Measurements from ENCODE around the gene SLC16A5. TPM values are rescaled to one million over a fixed set of nuclear protein-coding genes. Genes with fewer than 3 reads are reported as not detected.
"Not testable (repeated sequence)": the region's sequence is repeated elsewhere in the genome, so short reads cannot be mapped to it uniquely, and the experiment has no call there.

SLC16A5 gene, protein sequence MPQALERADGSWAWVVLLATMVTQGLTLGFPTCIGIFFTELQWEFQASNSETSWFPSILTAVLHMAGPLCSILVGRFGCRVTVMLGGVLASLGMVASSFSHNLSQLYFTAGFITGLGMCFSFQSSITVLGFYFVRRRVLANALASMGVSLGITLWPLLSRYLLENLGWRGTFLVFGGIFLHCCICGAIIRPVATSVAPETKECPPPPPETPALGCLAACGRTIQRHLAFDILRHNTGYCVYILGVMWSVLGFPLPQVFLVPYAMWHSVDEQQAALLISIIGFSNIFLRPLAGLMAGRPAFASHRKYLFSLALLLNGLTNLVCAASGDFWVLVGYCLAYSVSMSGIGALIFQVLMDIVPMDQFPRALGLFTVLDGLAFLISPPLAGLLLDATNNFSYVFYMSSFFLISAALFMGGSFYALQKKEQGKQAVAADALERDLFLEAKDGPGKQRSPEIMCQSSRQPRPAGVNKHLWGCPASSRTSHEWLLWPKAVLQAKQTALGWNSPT
- total RNA-seq: 10 to 100 TPM in 2 of 8 experiments, 1 to 10 TPM in 1, under 1 TPM in 2, not detected in 3; 0.09 to 16.6 (median 5.0) TPM

DNA sequence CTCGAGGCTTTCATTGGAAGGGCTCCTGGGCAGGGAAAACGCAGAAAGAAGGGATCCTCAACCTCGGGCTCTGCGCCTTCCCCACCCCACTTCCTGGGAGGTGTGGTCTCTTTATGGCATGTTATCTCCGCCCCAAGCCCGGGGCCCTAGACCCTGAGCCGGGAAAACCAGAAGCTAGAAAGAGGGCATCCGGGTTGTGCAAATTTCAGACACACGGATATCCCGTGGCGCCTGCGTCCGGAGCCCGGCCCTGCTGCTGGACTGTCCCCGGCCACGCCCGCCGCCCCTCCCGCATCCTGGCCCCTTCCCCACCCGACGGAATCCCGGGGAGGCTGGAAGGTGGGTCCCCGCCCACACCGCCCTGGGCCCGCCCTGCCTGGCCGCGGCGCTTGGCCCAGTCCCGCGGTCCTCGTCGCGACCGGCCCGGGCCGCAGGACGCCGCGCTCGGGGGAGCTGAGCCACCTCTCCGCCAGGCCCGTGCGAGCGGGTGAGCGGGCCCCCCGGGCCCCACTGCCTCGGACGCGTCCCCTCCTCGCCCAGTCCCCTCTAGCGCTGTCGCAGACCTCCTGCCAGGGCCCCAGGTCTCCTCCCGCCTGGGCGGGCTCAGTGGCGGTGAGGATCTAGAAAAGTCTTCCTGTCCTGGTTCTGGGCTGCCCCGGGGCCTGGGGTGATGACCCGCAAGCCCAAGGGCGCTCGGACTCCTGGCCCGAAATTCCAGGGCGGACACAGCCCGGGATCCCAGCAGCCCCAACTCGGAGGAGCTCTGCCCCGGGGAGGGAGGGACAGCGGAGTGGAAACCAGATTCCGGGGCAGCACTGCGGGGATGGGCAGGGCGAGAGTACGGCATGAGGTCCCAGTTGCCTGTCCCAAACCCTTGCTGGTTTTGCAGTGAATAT is at the start of gene SLC16A5:
Gene SLC16A5, plus strand, starts transcription at position 397 of the 896 bp plus-strand sequence. CDS start 5,683 bp downstream, outside the sequence.
- H3K4me3 ChIP-seq: no peak within 1 kb of the TSS
- WGBS, 10 experiments: 0 to 18% (median 11%) methylated on average over 1 to 5 of the region's 69 CpGs; no CpG with 5 or more reads in 4 of the 10 experiments
- peak; percentile 28 to 92 (median 73) for ATAC-seq (replicated peaks in 6 of 8)
- peaks cover 8 to 41% of the 10 kb centered on the region in 2 donors for H3K4me1 ChIP-seq (replicated peaks in 1 of 2)
- no peak within 1 kb of the TSS for H3K27ac ChIP-seq
- in situ Hi-C loops (cut with MboI; ENCODE audit: low pct_unique_long_range_greater_than_20kb in 2 of 9, low sequenced_read_pairs in 9 of 9, unreplicated experiment in 9 of 9): no loop called here

DNA sequence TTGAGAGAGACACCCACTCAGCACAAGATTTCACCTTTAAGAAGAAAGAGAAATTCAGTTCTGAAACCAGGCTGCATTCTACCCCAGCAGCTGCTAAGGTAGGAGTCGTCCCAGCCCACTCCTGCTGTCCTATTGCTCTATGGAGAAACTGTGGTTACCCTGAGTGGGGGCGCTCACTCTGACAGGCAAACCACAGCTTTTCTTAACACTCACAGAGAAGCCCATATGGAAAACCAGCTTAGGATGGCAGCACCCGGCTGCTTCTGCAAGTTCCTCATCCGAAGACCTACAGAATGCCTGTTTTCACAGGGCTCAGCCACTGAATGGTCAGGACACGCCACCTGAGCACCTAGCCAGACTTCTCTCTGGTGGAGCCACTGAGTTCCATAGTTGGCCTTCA is 48.5 kb upstream of the SLC16A5 start:
- H3K4me1 ChIP-seq (replicated peaks in 1 of 2): peaks cover 0 to 6% of the 10 kb centered on the region in 2 donors
- 80 to 100% (median 100%) methylated on average over 1 to 4 of the region's 5 CpGs; no CpG with 5 or more reads in 1 of the 10 experiments for WGBS, 10 experiments
- in situ Hi-C loops (cut with MboI; ENCODE audit: low pct_unique_long_range_greater_than_20kb in 2 of 9, low sequenced_read_pairs in 9 of 9, unreplicated experiment in 9 of 9): no loop called here

DNA sequence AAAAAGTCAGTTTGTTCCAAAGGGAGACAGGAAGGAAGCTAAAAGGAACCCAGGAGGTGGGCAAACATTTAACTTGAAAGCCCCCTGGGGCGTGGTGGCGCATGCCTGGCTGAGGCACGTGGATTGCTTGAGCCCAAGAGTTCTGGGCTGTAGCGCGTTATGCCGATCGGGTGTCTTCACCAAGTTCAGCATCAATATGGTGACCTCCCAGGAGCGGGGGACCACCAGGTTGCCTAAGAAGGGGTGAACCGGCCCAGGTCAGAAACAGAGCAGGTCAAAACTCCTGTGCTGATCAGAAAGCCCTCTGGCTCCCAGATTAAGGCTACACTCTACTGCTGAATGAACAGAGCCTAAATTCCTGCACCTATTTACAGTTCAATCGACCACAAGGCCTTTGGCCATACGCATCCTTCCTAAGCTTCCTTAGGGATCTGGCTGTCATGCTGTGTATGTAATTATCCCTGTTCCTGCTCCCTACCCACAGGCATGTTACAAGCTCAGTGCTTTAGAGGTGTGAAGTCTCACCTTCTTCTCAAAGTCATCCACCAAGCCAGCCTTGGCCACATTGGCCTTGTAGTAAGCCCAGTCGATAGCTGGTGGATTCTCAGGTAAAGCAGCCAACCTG is 46.0 kb upstream of the SLC16A5 start:
- Histone ChIP-seq H3K4me1 (replicated peaks in 1 of 2) (peaks cover 6 to 7% of the 10 kb centered on the region in 2 donors), H3K4me3 (no peak overlapping the region), H3K27ac (no peak overlapping the region)
- 40 to 100% (median 78%) methylated on average over 1 to 9 of the region's 12 CpGs; no CpG with 5 or more reads in 1 of the 10 experiments for WGBS, 10 experiments
- in situ Hi-C loops (cut with MboI; ENCODE audit: low pct_unique_long_range_greater_than_20kb in 2 of 9, low sequenced_read_pairs in 9 of 9, unreplicated experiment in 9 of 9): no loop called here
- no peak for ATAC-seq (replicated peaks in 6 of 8)

More for the DNA sequence above, 48.5 kb upstream of the SLC16A5 start:
- ATAC-seq (replicated peaks in 6 of 8): no peak
- Histone ChIP-seq H3K4me3 (no peak overlapping the region), H3K27ac (no peak overlapping the region)

DNA sequence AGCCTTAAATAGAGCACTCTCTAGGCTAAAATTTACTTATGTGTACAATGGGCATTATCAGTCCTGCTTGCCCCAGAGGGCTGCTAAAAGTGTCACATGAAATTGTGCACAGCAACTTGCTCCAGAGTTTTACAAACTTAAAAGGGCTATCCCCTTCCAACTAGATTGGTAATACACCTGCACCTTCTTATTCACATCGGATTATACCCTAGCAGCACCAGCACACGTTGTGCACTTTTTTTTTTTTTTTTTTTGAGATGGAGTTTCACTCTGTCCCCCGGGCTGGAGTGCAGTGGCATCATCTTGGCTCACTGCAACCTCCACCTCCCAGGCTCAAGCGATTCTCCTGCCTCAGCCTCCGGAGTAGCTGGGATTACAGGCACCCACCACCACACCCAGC is 44.0 kb upstream of the SLC16A5 start:
- WGBS, 10 experiments: 40 to 85% (median 47%) methylated on average over 2 to 3 of the region's 5 CpGs; no CpG with 5 or more reads in 2 of the 10 experiments
- peaks cover 10 to 12% of the 10 kb centered on the region in 2 donors for H3K4me1 ChIP-seq (replicated peaks in 1 of 2)
- ATAC-seq (replicated peaks in 6 of 8); H3K4me3 ChIP-seq; H3K27ac ChIP-seq; in situ Hi-C loops (cut with MboI; ENCODE audit: low pct_unique_long_range_greater_than_20kb in 2 of 9, low sequenced_read_pairs in 9 of 9, unreplicated experiment in 9 of 9): not testable (repeated sequence)

DNA sequence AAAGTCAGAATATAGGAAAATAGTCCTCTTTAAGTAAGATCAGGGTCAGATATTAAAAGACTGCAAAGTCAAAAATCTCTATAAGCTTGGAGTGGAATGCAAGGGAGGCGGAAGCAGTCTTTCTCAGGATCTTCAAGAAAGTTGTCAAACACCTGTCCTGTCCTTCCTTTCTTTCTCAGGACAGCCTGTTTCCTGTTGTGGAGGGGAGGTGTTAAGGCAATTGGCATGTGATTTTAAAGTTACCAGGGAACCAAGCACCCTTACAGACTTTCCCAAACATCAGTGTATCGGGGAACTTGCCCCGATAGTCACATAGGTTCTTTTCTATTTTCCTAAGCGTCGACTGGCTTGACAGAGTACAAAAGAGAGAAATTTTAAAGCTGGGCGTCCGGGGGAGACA is 43.0 kb upstream of the SLC16A5 start:
- H3K4me3 ChIP-seq: no peak overlapping the region
- in situ Hi-C loops (cut with MboI; ENCODE audit: low pct_unique_long_range_greater_than_20kb in 2 of 9, low sequenced_read_pairs in 9 of 9, unreplicated experiment in 9 of 9): no loop called here
- H3K4me1 ChIP-seq (replicated peaks in 1 of 2): peaks cover 10 to 13% of the 10 kb centered on the region in 2 donors
- 59 to 100% (median 86%) methylated on average over 1 to 6 of the region's 7 CpGs; no CpG with 5 or more reads in 3 of the 10 experiments for WGBS, 10 experiments
- no peak for ATAC-seq (replicated peaks in 6 of 8)
- no peak overlapping the region for H3K27ac ChIP-seq

DNA sequence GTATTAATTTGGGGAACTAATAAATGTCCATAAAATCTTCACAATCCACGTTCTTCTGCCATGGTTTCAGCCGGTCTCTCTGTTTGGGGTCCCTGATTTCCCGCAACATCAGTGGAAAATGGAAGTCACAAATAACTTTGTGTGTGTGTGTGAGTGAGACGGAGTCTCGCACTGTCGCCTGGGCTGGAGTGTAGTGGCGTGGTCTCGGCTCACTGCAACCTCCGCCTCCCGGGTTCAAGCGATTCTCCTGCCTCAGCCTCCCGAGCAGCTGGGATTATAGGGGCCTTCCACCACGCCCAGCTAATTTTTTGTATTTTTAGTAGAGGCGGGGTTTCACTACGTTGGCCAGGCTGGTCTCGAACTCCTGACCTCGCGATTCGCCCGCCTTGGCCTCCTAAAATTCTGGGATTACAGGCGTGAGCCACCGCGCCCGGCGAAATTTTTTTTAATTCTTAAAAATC is 41.8 kb upstream of the SLC16A5 start:
- ATAC-seq (replicated peaks in 6 of 8); in situ Hi-C loops (cut with MboI; ENCODE audit: low pct_unique_long_range_greater_than_20kb in 2 of 9, low sequenced_read_pairs in 9 of 9, unreplicated experiment in 9 of 9): not testable (repeated sequence)
- Histone ChIP-seq H3K4me1 (replicated peaks in 1 of 2) (peaks cover 10 to 13% of the 10 kb centered on the region in 2 donors), H3K27ac (peak overlapping the region; percentile 70 to 93), H3K4me3 (peak overlapping the region; percentile 78 to 99 (median 88))
- WGBS, 10 experiments: 0 to 40% (median 1%) methylated on average over 2 to 14 of the region's 25 CpGs; no CpG with 5 or more reads in 4 of the 10 experiments

DNA sequence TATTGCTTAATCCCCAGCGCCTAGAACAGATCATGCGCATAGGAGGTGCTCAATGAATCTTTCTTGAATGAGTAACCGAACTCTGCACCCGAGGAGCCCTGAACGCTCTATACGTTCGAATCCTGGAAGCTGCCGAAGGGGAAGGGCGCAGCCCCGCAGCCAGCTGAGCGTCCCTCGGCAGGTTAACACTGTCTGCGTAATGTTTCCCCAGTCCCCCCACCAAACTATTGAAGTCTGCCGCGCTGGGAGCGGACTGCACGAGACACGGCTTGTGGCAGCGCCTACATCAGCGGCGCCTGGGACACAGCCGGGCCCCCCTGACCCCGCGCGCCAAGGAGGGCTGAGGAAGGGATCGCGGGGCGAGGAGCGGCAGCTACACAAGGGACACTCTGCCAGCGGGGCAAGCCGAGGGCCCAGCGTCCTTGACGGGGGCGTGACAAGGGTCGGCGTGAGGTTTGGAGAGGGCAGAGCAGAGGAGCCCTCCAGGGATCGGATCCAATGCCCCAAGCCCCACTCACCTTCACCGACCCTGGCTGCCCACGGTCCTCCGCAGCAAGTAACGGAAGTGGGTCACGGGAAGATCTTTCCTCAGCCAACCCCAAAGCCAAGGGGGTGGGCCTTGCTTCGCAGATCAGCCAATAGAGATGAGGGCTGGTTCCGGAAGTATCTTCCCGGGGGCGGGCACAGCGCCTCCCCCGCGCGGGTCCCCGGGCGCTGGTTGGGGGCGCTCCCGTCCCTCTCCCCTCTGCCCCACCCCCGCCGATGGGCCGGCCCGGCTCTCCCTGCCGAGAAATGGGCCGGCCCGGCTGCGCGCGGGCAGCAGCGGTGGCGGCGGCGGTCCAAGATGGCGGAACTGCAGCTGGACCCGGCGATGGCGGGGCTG is 41.1 kb upstream of the SLC16A5 start, which contains the start of the genes ATP5PD and KCTD2:
Gene ATP5PD, minus strand, starts transcription at position 563 of the 883 bp plus-strand sequence. CDS start 4,319 bp downstream, outside the sequence.
Gene KCTD2, plus strand, starts transcription at position 819 of the 883 bp plus-strand sequence. Its CDS starts 26 bp downstream, at position 845.
- in situ Hi-C loops (cut with MboI; ENCODE audit: low pct_unique_long_range_greater_than_20kb in 2 of 9, low sequenced_read_pairs in 9 of 9, unreplicated experiment in 9 of 9): no loop called here
- 0 to 3% (median 0%) methylated on average over 1 to 10 of the region's 72 CpGs; no CpG with 5 or more reads in 3 of the 10 experiments for WGBS, 10 experiments
- peak within 1 kb of the TSS; percentile 78 to 99 (median 88) for H3K4me3 ChIP-seq
- H3K4me1 ChIP-seq (replicated peaks in 1 of 2): peaks cover 10 to 13% of the 10 kb centered on the region in 2 donors
- ATAC-seq (replicated peaks in 6 of 8): peak; percentile 91 to 96 (median 94)
- peak within 1 kb of the TSS; percentile 70 to 93 for H3K27ac ChIP-seq

DNA sequence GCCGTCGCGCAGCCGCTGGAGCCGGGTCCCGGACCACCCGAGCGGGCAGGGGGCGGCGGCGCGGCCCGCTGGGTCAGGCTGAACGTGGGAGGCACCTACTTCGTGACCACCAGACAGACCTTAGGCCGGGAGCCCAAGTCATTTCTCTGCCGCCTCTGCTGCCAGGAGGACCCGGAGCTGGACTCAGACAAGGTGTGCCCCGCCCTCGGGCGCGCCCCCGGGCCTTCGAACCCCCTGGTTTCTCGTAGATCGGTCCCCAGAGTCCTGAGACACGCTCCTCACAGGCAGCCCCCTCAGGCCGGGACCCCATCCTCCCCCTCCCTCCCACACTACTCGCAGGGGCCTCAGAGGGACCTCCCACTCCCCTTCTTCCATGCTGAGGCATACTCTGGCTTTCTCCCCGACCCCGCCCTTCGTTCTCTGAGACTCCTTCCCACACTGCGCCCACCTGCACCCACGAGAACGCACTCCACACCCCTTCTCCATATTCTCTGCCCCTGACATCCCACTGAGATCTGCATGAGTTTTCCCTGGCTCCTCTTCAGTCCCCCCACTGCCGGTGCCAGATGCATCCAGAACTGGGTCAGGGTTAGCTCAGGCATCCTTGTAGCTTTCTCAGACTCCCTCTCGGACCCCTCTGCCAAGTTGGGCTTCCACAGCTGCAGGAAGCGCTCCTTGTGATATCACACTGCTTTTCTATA is 40.2 kb upstream of the SLC16A5 start:
- Histone ChIP-seq H3K27ac (peak overlapping the region; percentile 70 to 93), H3K4me1 (replicated peaks in 1 of 2) (peaks cover 10 to 13% of the 10 kb centered on the region in 2 donors), H3K4me3 (peak overlapping the region; percentile 78 to 99 (median 88))
- 0 to 17% (median 0%) methylated on average over 1 to 4 of the region's 38 CpGs; no CpG with 5 or more reads in 3 of the 10 experiments for WGBS, 10 experiments
- in situ Hi-C loops (cut with MboI; ENCODE audit: low pct_unique_long_range_greater_than_20kb in 2 of 9, low sequenced_read_pairs in 9 of 9, unreplicated experiment in 9 of 9): no loop called here
- ATAC-seq (replicated peaks in 6 of 8): peak; percentile 1 to 36 (median 24)

DNA sequence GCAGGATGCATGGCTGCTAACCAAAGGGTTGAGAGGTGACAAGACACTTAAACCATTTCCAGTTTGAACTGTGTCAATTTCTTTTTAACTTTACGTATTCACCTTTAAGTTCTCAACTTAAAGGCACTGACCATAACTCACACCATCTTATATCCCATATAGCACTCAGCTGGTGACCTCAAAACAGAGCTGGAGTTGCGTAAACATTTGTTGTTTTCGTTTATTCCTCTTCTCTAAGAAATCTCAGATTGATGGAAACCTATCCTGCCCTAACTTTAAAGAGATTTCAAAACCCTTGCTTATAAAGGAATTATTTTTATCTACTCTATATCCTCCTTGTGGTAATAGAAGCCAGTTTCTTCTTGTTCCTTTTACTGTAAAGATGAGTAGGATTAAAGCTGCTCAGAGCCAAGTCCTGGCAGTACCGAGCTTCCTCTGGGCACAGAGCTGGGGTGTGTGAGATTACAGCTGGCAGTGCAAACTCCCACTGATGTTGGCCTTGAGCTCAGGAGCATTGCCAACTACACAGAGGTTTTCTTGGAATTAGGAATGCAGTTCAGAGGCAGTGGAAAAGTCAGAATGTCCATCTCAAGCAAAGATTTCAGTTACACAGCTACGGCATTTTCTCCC is 39.4 kb upstream of the SLC16A5 start:
- no peak for ATAC-seq (replicated peaks in 6 of 8)
- Histone ChIP-seq H3K27ac (no peak overlapping the region), H3K4me3 (peak overlapping the region; percentile 78 to 99 (median 88)), H3K4me1 (replicated peaks in 1 of 2) (peaks cover 10 to 13% of the 10 kb centered on the region in 2 donors)
- WGBS, 10 experiments: 6 to 81% (median 37%) methylated on average over 2 to 5 of the region's 5 CpGs; no CpG with 5 or more reads in 2 of the 10 experiments
- in situ Hi-C loops (cut with MboI; ENCODE audit: low pct_unique_long_range_greater_than_20kb in 2 of 9, low sequenced_read_pairs in 9 of 9, unreplicated experiment in 9 of 9): no loop called here

DNA sequence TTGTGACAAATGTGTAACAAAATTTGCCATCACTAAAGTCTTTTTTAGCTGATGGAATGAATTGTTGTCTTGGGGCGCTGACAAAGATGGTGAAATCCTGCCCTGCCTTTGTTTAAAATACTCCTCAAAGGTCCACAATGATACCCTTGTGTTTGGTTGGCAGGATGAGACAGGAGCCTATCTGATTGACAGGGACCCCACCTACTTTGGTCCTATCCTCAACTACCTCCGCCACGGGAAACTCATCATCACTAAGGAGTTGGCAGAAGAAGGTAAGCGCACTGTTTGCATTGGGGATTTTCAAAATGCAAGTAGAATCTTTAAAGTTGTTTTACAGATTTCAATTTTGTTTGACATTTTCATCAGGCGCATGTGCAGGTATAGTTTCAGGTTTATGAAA is 38.7 kb upstream of the SLC16A5 start:
- H3K4me3 ChIP-seq: no peak overlapping the region

More for the DNA sequence above, 38.7 kb upstream of the SLC16A5 start:
- ATAC-seq (replicated peaks in 6 of 8): no peak
- in situ Hi-C loops (cut with MboI; ENCODE audit: low pct_unique_long_range_greater_than_20kb in 2 of 9, low sequenced_read_pairs in 9 of 9, unreplicated experiment in 9 of 9): no loop called here
- Histone ChIP-seq H3K4me1 (replicated peaks in 1 of 2) (peaks cover 10 to 13% of the 10 kb centered on the region in 2 donors), H3K27ac (no peak overlapping the region)
- WGBS, 10 experiments: 60 to 100% (median 89%) methylated on average over 1 to 5 of the region's 5 CpGs; no CpG with 5 or more reads in 2 of the 10 experiments
